ENCODE results near the gene TREH. TPM values are rescaled to one million over a fixed set of nuclear protein-coding genes. Genes with fewer than 3 reads are reported as not detected.

Gene TREH
- total and polyA plus RNA-seq, 2 of the 8 experiments (the other 6 are each of a cell fraction or from before 2014, with no cell fraction given): 0.03 TPM; not detected in 1

DNA sequence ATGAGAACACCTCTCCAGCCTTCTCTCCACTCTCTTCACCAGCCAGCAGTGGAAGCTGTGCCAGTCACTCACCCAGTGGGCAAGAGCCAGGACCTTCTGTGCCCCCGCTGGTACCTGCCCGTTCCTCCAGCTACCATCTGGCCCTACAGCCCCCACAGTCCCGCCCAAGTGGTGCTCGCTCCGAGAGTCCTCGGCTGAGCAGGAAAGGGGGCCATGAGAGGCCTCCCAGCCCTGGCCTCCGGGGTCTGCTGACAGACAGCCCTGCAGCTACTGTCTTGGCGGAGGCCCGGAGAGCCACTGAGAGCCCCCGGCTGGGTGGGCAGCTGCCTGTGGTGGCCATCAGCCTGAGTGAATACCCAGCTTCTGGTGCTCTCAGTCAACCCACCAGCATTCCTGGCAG, 51.9 kb downstream of the TREH start (continued):
- TF ChIP-seq, protein P1, sequence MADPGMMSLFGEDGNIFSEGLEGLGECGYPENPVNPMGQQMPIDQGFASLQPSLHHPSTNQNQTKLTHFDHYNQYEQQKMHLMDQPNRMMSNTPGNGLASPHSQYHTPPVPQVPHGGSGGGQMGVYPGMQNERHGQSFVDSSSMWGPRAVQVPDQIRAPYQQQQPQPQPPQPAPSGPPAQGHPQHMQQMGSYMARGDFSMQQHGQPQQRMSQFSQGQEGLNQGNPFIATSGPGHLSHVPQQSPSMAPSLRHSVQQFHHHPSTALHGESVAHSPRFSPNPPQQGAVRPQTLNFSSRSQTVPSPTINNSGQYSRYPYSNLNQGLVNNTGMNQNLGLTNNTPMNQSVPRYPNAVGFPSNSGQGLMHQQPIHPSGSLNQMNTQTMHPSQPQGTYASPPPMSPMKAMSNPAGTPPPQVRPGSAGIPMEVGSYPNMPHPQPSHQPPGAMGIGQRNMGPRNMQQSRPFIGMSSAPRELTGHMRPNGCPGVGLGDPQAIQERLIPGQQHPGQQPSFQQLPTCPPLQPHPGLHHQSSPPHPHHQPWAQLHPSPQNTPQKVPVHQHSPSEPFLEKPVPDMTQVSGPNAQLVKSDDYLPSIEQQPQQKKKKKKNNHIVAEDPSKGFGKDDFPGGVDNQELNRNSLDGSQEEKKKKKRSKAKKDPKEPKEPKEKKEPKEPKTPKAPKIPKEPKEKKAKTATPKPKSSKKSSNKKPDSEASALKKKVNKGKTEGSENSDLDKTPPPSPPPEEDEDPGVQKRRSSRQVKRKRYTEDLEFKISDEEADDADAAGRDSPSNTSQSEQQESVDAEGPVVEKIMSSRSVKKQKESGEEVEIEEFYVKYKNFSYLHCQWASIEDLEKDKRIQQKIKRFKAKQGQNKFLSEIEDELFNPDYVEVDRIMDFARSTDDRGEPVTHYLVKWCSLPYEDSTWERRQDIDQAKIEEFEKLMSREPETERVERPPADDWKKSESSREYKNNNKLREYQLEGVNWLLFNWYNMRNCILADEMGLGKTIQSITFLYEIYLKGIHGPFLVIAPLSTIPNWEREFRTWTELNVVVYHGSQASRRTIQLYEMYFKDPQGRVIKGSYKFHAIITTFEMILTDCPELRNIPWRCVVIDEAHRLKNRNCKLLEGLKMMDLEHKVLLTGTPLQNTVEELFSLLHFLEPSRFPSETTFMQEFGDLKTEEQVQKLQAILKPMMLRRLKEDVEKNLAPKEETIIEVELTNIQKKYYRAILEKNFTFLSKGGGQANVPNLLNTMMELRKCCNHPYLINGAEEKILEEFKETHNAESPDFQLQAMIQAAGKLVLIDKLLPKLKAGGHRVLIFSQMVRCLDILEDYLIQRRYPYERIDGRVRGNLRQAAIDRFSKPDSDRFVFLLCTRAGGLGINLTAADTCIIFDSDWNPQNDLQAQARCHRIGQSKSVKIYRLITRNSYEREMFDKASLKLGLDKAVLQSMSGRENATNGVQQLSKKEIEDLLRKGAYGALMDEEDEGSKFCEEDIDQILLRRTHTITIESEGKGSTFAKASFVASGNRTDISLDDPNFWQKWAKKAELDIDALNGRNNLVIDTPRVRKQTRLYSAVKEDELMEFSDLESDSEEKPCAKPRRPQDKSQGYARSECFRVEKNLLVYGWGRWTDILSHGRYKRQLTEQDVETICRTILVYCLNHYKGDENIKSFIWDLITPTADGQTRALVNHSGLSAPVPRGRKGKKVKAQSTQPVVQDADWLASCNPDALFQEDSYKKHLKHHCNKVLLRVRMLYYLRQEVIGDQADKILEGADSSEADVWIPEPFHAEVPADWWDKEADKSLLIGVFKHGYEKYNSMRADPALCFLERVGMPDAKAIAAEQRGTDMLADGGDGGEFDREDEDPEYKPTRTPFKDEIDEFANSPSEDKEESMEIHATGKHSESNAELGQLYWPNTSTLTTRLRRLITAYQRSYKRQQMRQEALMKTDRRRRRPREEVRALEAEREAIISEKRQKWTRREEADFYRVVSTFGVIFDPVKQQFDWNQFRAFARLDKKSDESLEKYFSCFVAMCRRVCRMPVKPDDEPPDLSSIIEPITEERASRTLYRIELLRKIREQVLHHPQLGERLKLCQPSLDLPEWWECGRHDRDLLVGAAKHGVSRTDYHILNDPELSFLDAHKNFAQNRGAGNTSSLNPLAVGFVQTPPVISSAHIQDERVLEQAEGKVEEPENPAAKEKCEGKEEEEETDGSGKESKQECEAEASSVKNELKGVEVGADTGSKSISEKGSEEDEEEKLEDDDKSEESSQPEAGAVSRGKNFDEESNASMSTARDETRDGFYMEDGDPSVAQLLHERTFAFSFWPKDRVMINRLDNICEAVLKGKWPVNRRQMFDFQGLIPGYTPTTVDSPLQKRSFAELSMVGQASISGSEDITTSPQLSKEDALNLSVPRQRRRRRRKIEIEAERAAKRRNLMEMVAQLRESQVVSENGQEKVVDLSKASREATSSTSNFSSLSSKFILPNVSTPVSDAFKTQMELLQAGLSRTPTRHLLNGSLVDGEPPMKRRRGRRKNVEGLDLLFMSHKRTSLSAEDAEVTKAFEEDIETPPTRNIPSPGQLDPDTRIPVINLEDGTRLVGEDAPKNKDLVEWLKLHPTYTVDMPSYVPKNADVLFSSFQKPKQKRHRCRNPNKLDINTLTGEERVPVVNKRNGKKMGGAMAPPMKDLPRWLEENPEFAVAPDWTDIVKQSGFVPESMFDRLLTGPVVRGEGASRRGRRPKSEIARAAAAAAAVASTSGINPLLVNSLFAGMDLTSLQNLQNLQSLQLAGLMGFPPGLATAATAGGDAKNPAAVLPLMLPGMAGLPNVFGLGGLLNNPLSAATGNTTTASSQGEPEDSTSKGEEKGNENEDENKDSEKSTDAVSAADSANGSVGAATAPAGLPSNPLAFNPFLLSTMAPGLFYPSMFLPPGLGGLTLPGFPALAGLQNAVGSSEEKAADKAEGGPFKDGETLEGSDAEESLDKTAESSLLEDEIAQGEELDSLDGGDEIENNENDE (IDR thresholded peaks at IDR 0.05; ENCODE audit: insufficient replicate concordance, low read length): no peak
- TF ChIP-seq, protein P2, sequence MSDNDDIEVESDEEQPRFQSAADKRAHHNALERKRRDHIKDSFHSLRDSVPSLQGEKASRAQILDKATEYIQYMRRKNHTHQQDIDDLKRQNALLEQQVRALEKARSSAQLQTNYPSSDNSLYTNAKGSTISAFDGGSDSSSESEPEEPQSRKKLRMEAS (IDR thresholded peaks at IDR 0.05): no peak
- TF ChIP-seq POLR2AphosphoS5 (IDR thresholded peaks at IDR 0.05; ENCODE audit: low read depth, low read length) (no peak), SAP30 (IDR thresholded peaks at IDR 0.05; ENCODE audit: insufficient read depth, insufficient replicate concordance, low read length) (no peak), RFX5 (IDR thresholded peaks at IDR 0.05; ENCODE audit: borderline replicate concordance, low read depth, low read length) (no peak), GTF2F1 (IDR thresholded peaks at IDR 0.05; ENCODE audit: borderline replicate concordance, low read depth, low read length) (no peak), RXRA (IDR thresholded peaks at IDR 0.05; ENCODE audit: insufficient read depth, low read depth, low read length) (no peak), BACH1 (IDR thresholded peaks at IDR 0.05; ENCODE audit: low read length) (no peak), KDM1A (IDR thresholded peaks at IDR 0.05; ENCODE audit: borderline replicate concordance, low read length) (no peak)
- TF ChIP-seq, protein P3, sequence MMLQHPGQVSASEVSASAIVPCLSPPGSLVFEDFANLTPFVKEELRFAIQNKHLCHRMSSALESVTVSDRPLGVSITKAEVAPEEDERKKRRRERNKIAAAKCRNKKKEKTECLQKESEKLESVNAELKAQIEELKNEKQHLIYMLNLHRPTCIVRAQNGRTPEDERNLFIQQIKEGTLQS (IDR thresholded peaks at IDR 0.05; ENCODE audit: insufficient read depth, low read depth, low read length): no peak
